Activated CD8-positive, alpha-beta memory T cell treated with anti-CD3 and anti-CD28 coated beads, Interleukin-2, amount 50 U/mL, for 1 hour (primary cell): ENCODE measurements around the gene SNAPC2.
"Not testable (repeated sequence)": the region's sequence is repeated elsewhere in the genome, so short reads cannot be mapped to it uniquely, and the experiment has no call there.

ENCODE experiments used
- DNase-seq: peaks from one replicate; pipeline ENCODE4 v3.0.0-alpha.2; 2020; ENCODE audit errors: extremely low read depth

Gene SNAPC2

DNA sequence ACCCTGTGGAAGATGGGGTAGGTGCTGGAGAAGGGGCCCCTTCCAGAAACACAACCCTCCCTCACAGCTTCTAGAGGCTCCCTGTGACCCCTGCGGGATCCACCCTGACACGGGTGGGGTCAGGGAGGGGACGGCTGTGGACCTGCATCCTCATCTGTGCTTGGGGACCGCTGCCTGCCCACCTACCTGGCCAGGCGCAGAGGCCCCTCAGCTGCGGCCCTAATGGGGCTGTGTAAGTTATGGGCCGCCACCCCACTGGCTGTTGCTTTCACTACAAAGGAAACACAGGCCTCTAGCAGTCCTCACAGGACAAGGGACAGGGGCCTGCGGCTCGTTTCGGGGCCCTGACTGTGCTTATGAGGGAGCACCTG, 12.8 kb downstream of the SNAPC2 start:
- DNase-seq = no peak

- no peak for DNase-seq
These were observed 13.3 kb downstream of the SNAPC2 start for GRCh38 chr19:7933411-7933810.

- no peak for DNase-seq
These were observed 13.9 kb downstream of the SNAPC2 start for GRCh38 chr19:7933828-7934725.

DNA sequence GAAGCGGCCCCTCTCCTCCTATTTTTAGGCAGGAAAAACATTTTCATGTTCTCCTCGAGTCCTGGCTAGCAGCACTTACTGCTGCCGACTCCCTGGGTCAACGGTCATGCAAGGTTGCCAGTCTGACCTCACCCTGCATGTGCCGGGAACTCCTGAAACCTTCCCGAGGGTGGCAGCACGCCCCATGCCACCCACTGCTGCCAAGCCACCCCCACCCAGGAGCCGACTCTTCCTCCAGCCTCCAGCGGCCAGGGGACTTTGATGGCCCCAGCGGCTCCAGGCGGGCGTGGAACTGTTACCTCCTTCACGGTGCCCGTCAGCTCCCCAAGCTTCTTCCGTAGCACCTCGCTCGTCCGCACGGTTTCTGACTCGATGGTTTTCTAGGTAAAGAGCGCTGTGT, 14.6 kb downstream of the SNAPC2 start:
- no peak for DNase-seq

DNA sequence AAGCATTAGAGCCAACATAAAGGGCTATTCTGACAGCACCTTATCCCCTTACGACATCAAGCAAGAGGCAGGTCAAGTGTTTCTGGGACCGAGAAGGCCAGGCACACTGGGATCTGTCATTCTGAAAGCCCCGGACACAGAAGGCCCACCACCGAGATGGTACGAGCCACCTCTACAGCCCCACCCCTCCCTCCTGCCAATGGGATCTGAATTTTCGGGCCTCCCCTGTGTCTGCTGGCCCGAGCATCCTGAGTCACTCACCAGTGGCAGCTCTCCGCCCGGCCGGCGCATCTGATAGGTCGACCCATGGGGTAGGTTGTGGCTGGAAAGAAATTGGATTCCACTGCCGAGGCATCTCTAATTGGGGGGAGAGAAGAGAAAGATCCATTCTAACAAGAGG, 20.7 kb downstream of the SNAPC2 start:
- no peak for DNase-seq

DNA sequence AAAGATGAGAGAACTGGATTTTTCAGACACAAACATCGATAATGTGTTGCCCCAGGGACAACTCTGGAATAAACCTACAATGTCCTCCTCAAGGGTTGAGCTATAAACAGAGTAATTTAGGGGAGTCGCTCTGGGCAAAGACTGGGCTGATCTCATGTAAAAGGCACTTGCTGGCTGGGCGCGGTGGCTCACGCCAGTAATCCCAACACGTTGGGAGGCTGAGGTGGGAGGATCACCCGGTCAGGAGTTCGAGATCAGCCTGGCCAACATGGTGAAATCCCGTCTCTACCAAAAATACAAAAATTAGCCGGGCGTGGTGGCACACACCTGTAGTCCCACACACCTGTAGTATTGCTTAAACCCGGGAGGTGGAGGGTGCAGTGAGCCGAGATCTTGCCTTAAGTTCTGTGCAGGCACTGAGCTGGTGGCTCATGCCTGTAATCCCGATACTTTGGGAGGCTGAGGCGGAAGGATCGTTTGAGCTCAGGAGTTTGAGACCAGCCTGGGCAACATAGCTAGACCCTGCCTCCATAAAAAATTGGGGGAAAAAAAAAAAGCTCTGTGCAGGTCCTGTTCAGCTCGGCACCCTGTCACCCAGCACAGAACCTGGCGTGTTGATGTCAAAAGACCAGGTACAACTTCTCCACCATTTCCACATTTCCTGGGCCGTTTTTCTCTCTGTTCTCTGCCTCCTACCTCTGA, 21.9 kb downstream of the SNAPC2 start:
- no peak for DNase-seq

GRCh38 chr19:7942981-7943443, 22.9 kb downstream of the SNAPC2 start:
- DNase-seq = no peak

GRCh38 chr19:7943444-7944176, 23.5 kb downstream of the SNAPC2 start, which contains the start of gene TIMM44:
Gene TIMM44 (minus strand): TSS chr19:7943666. CDS start chr19:7943651, 15 bp downstream.
- peak; percentile 96 for DNase-seq

DNA sequence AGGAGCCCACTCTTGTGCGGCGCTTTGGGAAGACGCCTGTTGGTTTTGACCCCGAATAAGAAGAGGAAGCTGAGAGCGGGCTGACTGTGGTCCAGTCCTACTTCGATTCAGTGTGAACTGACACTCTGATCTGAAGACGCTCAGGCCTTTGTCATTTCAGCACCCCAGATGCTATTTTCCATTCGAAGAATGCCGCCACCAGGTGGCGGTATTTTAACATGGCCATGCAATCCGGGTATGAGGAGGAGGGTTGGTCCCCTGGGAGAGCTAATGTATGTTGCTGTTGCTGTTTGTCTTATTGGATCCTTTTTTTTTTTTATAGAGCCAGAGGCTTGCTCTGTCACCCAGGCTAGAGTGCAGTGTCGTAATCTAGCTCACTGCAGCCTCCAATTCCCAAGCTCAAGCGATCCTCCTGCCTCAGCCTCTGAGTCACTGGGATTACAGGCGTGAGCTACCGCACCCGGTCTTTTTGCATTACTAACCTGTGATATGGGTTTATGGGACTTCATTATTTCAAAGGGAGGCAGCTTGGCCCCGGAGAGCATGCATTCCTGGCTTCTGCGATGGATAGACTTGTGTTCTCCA, 24.1 kb downstream of the SNAPC2 start:
- peak; percentile 47 for DNase-seq

- DNase-seq = no peak
These were observed 27.8 kb downstream of the SNAPC2 start for GRCh38 chr19:7947939-7948338.

DNA sequence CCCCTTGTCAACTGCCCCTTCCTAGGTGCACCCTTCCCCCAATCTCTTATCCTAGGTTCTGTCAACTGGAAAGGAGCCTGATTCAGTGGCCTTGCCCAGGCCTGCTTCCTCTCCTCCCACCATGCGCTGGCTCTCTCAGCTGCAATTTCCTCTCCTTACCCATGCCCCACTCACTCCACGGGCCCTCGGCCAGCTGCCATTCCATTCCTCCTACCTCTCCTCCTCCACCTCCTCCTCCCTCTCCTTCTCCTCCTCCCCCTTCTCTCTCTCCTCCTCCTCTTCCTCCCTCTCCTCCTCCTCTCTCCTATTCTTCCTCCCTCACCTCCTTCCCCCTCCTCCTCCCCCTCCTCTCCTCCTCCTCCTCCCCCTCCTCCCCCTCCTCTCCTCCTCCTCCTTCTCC, 32.9 kb downstream of the SNAPC2 start:
- no peak for DNase-seq

DNA sequence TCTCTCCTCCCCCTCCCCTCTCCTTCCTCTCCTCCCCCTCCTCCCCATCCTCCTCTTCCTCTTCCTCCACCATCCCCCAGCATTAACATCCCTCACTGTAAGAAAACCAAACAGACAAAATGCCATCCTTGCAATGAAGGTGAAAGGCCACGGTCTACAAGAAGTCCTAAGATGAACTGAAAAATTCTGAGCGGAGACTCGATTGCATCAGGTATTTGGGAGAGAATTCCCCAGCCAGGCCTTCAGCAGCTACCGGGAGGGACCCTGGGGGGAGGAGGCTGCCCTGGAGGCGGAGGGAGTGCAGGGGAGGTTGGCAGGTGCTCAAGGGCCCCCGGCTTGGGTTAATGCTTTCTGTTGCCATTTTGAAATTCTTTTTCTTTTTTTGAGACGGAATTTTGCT, 33.4 kb downstream of the SNAPC2 start:
- DNase-seq = no peak

DNA sequence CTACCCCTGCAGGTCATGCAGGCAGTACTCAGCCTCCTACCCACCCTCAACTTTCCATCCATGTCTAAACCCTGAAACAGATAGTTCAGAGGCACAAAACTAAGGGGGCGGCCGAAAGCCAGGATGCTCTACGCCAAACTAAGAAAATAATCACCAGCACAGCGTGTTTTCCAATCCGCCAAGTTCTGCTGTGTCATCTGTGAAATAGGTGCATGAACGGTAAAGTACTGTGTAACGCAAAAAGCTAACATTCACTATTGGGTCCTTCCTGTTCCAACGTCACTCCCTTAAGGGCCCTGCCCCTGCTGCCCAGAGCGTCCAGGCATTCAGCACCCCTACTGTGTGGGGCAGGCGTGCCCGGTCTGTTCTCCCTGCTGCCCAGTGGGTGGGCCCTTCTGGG, 35.6 kb downstream of the SNAPC2 start:
- DNase-seq = no peak

- no peak for DNase-seq
These were observed 39.1 kb downstream of the SNAPC2 start for GRCh38 chr19:7959211-7959610.

DNA sequence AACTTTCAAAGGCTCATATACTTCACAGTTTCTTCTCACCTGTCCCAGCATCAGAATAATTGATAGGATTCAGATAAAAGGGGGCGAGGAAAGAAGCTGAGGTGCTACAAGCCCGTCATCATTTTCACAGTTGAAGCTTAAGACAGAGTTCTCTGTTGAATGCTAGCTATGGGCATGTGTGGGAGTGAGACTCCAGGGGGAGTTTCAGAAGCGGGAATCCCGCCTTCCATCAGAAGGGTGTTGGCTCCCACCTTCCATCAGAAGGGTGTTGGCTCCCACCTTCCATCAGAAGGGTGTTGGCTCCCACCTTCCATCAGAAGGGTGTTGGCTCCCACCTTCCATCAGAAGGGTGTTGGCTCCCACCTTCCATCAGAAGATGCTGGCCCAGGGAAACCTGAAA, 40.9 kb downstream of the SNAPC2 start:
- not testable (repeated sequence) for DNase-seq

DNA sequence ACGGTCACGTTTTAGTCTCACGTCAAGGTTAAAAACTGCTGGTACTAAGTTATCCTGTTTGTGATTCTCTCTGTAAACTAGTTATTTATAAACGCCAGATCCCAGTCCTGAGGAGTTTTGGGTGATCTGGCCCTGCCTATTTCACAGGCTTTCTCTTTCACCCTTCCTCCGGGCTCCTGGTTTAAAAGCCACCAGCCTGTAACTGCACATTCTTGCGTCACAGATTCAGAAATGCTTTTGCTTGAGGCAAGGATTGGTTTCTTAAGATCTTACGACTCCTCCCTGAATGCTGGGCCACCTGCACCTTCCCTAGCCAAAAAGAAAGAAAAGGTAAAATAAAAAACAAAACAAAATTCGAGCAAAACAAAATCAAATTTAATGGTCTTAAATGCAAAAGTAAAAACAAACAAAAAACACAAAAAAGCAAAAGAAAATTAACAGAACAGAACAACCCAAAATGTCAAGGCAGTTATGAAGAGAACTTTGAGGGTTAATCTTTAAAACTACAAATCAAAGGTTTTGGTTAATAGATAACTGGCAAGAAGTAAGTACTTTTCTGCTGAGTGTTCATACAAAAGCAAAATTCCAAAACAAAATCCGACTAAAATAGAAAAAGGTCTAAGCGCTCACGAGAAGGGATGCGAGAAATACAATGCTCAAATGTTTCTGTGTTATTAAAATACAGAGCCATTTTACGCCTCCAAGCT, 41.9 kb downstream of the SNAPC2 start:
- no peak for DNase-seq

DNA sequence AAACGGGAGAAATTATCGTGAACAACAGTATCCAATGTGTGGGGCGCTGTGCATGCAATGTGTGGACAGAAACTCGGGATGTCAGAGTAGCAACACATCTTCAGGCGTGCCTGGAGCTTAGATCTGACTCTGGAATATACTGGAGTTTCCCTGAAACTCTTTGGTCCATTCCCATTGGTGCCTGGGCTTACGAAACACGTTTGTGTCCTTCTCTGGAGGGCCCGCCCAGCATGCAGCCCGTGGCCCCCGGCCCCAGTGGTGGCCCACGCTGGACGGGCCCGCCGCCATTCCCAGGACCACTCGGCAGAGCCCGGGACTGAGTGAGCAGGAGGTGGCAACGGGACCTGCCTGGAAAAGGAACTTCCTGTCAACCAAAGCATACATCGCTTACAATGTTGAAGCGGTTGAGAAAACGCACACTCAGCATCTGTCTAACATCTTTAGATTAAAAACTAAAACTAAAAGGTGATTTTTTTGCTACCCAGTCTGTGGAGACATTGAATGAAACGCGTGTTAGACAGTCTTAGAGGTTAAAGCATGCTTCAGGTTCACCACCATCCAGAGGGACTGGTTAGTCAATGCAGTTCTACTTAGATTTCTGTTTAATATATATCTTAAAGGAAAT, 42.6 kb downstream of the SNAPC2 start:
- no peak for DNase-seq

DNA sequence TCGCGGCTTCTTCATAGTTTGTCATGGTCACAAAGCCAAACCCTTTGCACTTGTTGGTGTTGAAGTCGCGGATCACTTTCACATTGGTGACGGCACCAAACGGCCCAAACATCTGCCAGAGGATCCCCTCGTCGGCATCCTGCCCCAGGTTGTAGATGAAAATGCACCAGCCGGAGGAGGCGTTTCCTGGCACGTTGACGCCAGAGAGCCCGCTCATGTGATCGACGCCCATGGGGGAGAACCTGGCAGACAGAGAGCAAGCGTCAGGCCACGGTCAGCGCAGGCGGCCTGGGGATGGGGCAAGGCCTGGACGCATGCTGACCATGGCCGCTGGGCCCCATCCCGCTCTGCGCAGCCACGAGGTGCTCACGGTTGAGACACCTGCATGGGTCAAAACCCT, 43.4 kb downstream of the SNAPC2 start:
- no peak for DNase-seq

- no peak for DNase-seq
These were observed 45.2 kb downstream of the SNAPC2 start for GRCh38 chr19:7965259-7965841.

- DNase-seq = no peak
These were observed 46.0 kb downstream of the SNAPC2 start for GRCh38 chr19:7965921-7966665.
